HepG2 (cell line): ENCODE data around the gene WSB2. TPM values are rescaled to one million over a fixed set of nuclear protein-coding genes. Genes with fewer than 3 reads are reported as not detected.

Experiments
- NCOA1 ChIP-seq: sonication (generic); formaldehyde crosslinking; IDR thresholded peaks from 2 replicates; pipeline ENCODE4 v1.9.0; 2021; ENCODE audit warnings: missing genetic modification reagents
- RELA ChIP-seq: sonication (generic); formaldehyde crosslinking; IDR thresholded peaks from 2 replicates; pipeline ENCODE4 v1.4.0; 2020; ENCODE audit warnings: missing genetic modification reagents
- SNAI1 ChIP-seq: sonication (generic); formaldehyde crosslinking; IDR thresholded peaks from 2 replicates; pipeline ENCODE4 v1.5.0; 2020; ENCODE audit warnings: mild to moderate bottlenecking, missing genetic modification reagents, borderline replicate concordance
- SP2 ChIP-seq: sonication (generic); formaldehyde crosslinking; IDR thresholded peaks from 2 replicates; pipeline ENCODE4 v1.5.1; 2020; ENCODE audit warnings: mild to moderate bottlenecking, missing genetic modification reagents
- TCF12 ChIP-seq, 2 experiments: fragments of 450-650 bp in 1 of 2; sonication (generic) in 1 of 2; formaldehyde crosslinking in 1 of 2; IDR thresholded peaks; 2 replicates each; pipeline versions ENCODE4 v1.6.1 to v1.8.0; 2017 to 2022; ENCODE audit warnings: antibody characterized with exemption in 1 of 2, mild to moderate bottlenecking in 1 of 2, missing genetic modification reagents in 1 of 2, moderate library complexity in 1 of 2
- TFDP1 ChIP-seq: IDR thresholded peaks from 2 replicates; pipeline ENCODE4 v1.6.1; 2016; ENCODE audit warnings: missing compliant biosample characterization, missing genetic modification reagents, borderline replicate concordance
- YY1 ChIP-seq: IDR thresholded peaks from 2 replicates; pipeline ENCODE4 v1.6.1; 2011; ENCODE audit warnings: low read length, low read depth, moderate library complexity, mild to moderate bottlenecking; ENCODE audit not compliant: insufficient read depth, insufficient replicate concordance
- ZBTB7A ChIP-seq: sonication (generic); formaldehyde crosslinking; IDR thresholded peaks from 2 replicates; pipeline ENCODE4 v1.8.0; 2022; ENCODE audit warnings: mild to moderate bottlenecking, missing genetic modification reagents
- ZBTB7B ChIP-seq: sonication (generic); formaldehyde crosslinking; IDR thresholded peaks from 2 replicates; pipeline ENCODE4 v1.4.0; 2020; ENCODE audit warnings: missing genetic modification reagents
- ZC3H13 ChIP-seq: sonication (generic); formaldehyde crosslinking; IDR thresholded peaks from 2 replicates; pipeline ENCODE4 v1.8.1; 2023; ENCODE audit warnings: mild to moderate bottlenecking, missing genetic modification reagents, moderate library complexity
- ZFP91 ChIP-seq: sonication (generic); formaldehyde crosslinking; IDR thresholded peaks from 2 replicates; pipeline ENCODE4 v1.9.0; 2022; ENCODE audit warnings: missing genetic modification reagents, mild to moderate bottlenecking, borderline replicate concordance
- ZNF121 ChIP-seq: sonication (generic); formaldehyde crosslinking; IDR thresholded peaks from 2 replicates; pipeline ENCODE4 v1.5.0; 2020; ENCODE audit warnings: mild to moderate bottlenecking, missing genetic modification reagents
- ZNF17 ChIP-seq: sonication (generic); formaldehyde crosslinking; IDR thresholded peaks from 2 replicates; pipeline ENCODE4 v1.5.0; 2020; ENCODE audit warnings: mild to moderate bottlenecking, missing genetic modification reagents
- ZNF263 ChIP-seq: sonication (generic); formaldehyde crosslinking; IDR thresholded peaks from 2 replicates; pipeline ENCODE4 v1.4.0; 2020; ENCODE audit warnings: missing genetic modification reagents
- ZNF362 ChIP-seq: sonication (generic); formaldehyde crosslinking; IDR thresholded peaks from 2 replicates; pipeline ENCODE4 v1.4.0; 2020; ENCODE audit warnings: missing genetic modification reagents, mild to moderate bottlenecking, borderline replicate concordance
- ZNF44 ChIP-seq: sonication (generic); formaldehyde crosslinking; IDR thresholded peaks from 2 replicates; pipeline ENCODE4 v1.5.1; 2020; ENCODE audit warnings: mild to moderate bottlenecking, missing genetic modification reagents
- ZNF83 ChIP-seq: sonication (generic); formaldehyde crosslinking; IDR thresholded peaks from 2 replicates; pipeline ENCODE4 v1.4.0; 2020; ENCODE audit warnings: missing genetic modification reagents, mild to moderate bottlenecking, borderline replicate concordance
- polyA plus RNA-seq, 8 experiments: library from polyadenylated mRNA; depleted of rRNA in 3 of 8; stranded (reverse) in 7 of 8; unstranded in 1 of 8; fragments of >200 nt; fragmentation: Illumina TruSeq in 4 of 8; extraction: Trizol in 4 of 8; gene quantifications; 2 replicates each; pipeline versions ENCODE4 v1.2.1 to v1.2.3, GENCODE V29; 2011 to 2016; ENCODE audit warnings: low read depth in 4 of 8, missing spikeins in 1 of 8, mixed read lengths in 1 of 8; ENCODE audit not compliant: insufficient read depth in 1 of 8
- total RNA-seq, 5 experiments: library from RNA; depleted of rRNA; stranded (reverse); fragments of >200 nt; fragmentation: Illumina TruSeq; extraction: Trizol; gene quantifications; 2 replicates each; pipeline ENCODE4 v1.2.3, GENCODE V29; 2016; ENCODE audit warnings: low read depth in 1 of 5
- TF ChIP-seq, protein P1 (sequence below): sonication (generic); formaldehyde crosslinking; IDR thresholded peaks from 2 replicates; pipeline ENCODE4 v1.9.0; 2021; ENCODE audit warnings: missing genetic modification reagents, borderline replicate concordance
- TF ChIP-seq, protein P2 (sequence below): sonication (generic); formaldehyde crosslinking; IDR thresholded peaks from 2 replicates; pipeline ENCODE4 v1.4.0; 2020; ENCODE audit warnings: missing genetic modification reagents

Gene WSB2
- total and polyA plus RNA-seq, 2 of the 13 experiments (the other 11 are each of a cell fraction or from before 2014, with no cell fraction given): 31.0 to 82.8 TPM

GRCh38 chr12:118103601-118104382, 42.8 kb upstream of the WSB2 start, which contains the start of gene VSIG10 (continued):
- peak; percentile 37; the same call in 1 of the 2 replicates for TF ChIP-seq ZBTB7A (CRISPR knock-in tag)
- no peak for TF ChIP-seq ZNF17 (CRISPR knock-in tag)
- TF ChIP-seq TCF12 (IDR thresholded peaks at IDR 0.05): no peak
- 0 out of 2 replicates have a peak, but pooled peaks have one; percentile 63 for TF ChIP-seq TCF12 (CRISPR knock-in tag; IDR thresholded peaks at IDR 0.05)
- peak; percentile 70; the same call in 1 of the 2 replicates for TF ChIP-seq TFDP1
- no peak for TF ChIP-seq SNAI1 (CRISPR knock-in tag)
- TF ChIP-seq, protein P1, sequence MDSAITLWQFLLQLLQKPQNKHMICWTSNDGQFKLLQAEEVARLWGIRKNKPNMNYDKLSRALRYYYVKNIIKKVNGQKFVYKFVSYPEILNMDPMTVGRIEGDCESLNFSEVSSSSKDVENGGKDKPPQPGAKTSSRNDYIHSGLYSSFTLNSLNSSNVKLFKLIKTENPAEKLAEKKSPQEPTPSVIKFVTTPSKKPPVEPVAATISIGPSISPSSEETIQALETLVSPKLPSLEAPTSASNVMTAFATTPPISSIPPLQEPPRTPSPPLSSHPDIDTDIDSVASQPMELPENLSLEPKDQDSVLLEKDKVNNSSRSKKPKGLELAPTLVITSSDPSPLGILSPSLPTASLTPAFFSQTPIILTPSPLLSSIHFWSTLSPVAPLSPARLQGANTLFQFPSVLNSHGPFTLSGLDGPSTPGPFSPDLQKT: no peak
- no peak for TF ChIP-seq ZNF83 (CRISPR knock-in tag)
- TF ChIP-seq ZNF362 (CRISPR knock-in tag): no peak
- no peak for TF ChIP-seq ZNF44 (CRISPR knock-in tag)
- TF ChIP-seq, protein P2, sequence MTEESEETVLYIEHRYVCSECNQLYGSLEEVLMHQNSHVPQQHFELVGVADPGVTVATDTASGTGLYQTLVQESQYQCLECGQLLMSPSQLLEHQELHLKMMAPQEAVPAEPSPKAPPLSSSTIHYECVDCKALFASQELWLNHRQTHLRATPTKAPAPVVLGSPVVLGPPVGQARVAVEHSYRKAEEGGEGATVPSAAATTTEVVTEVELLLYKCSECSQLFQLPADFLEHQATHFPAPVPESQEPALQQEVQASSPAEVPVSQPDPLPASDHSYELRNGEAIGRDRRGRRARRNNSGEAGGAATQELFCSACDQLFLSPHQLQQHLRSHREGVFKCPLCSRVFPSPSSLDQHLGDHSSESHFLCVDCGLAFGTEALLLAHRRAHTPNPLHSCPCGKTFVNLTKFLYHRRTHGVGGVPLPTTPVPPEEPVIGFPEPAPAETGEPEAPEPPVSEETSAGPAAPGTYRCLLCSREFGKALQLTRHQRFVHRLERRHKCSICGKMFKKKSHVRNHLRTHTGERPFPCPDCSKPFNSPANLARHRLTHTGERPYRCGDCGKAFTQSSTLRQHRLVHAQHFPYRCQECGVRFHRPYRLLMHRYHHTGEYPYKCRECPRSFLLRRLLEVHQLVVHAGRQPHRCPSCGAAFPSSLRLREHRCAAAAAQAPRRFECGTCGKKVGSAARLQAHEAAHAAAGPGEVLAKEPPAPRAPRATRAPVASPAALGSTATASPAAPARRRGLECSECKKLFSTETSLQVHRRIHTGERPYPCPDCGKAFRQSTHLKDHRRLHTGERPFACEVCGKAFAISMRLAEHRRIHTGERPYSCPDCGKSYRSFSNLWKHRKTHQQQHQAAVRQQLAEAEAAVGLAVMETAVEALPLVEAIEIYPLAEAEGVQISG (CRISPR knock-in tag): peak; percentile 78
- peak; percentile 54; the same call in 1 of the 2 replicates for TF ChIP-seq ZC3H13 (CRISPR knock-in tag)
- peak; percentile 71 for TF ChIP-seq ZBTB7B (CRISPR knock-in tag)
- peak; percentile 30 for TF ChIP-seq YY1
- TF ChIP-seq ZFP91 (CRISPR knock-in tag): peak; percentile 72
- no peak; the same call in 1 of the 2 replicates for TF ChIP-seq ZNF121 (CRISPR knock-in tag)
- TF ChIP-seq RELA (CRISPR knock-in tag): no peak
- TF ChIP-seq ZNF263 (CRISPR knock-in tag): peak; percentile 14; the same call in 1 of the 2 replicates
- 0 out of 2 replicates have a peak, but pooled peaks have one; percentile 24 for TF ChIP-seq SP2 (CRISPR knock-in tag)
- peak; percentile 62; the same call in 1 of the 2 replicates for TF ChIP-seq NCOA1 (CRISPR knock-in tag)
